ENCODE measurements around the gene GSN.

DNA sequence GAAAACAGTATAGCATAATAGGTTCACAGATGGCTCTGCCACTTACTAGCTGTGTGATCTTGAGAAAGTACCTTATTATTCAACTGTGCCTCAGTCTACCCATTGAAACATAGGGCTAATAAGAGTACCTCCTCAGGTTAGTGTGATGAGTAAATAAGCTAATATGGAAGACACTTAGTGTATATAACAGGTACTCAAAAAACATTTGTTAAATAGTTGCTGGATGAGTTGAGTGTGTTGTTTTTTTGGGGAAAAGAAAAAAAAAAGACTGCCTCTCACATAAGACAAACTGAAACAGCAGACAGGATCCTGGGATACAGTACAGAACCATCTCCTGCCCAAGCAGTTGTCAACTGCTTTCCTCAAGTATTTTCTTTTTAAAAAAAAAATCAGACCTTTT lies 96.9 kb downstream of the GSN start:
- TF ChIP-seq, protein P1, sequence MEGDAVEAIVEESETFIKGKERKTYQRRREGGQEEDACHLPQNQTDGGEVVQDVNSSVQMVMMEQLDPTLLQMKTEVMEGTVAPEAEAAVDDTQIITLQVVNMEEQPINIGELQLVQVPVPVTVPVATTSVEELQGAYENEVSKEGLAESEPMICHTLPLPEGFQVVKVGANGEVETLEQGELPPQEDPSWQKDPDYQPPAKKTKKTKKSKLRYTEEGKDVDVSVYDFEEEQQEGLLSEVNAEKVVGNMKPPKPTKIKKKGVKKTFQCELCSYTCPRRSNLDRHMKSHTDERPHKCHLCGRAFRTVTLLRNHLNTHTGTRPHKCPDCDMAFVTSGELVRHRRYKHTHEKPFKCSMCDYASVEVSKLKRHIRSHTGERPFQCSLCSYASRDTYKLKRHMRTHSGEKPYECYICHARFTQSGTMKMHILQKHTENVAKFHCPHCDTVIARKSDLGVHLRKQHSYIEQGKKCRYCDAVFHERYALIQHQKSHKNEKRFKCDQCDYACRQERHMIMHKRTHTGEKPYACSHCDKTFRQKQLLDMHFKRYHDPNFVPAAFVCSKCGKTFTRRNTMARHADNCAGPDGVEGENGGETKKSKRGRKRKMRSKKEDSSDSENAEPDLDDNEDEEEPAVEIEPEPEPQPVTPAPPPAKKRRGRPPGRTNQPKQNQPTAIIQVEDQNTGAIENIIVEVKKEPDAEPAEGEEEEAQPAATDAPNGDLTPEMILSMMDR (IDR thresholded peaks at IDR 0.05): no peak
- TF ChIP-seq SMC3 (IDR thresholded peaks at IDR 0.05) (no peak), RAD21 (conservative IDR thresholded peaks at IDR 0.05 in 1 of 2, IDR thresholded peaks at IDR 0.05 in 1 of 2) (no peak), POLR2A (IDR thresholded peaks at IDR 0.05; ENCODE audit: low read length) (no peak), REST (IDR thresholded peaks at IDR 0.05) (no peak), EP300 (IDR thresholded peaks at IDR 0.05) (no peak)

Data from A549 (cell line).